HepG2 (cell line): ENCODE results near the gene PIEZO1. TPM values are rescaled to one million over a fixed set of nuclear protein-coding genes. Genes with fewer than 3 reads are reported as not detected.

Experiments
- ATAC-seq: fragments of 200-7000 bp; cut with Tn5 transposase; 3 replicates; pipeline ENCODE4 v1.9.1; 2020; ENCODE audit warnings: mild to moderate bottlenecking, moderate library complexity
- BruUV-seq: library from RNA; stranded (reverse); fragments of 400-500 nt; replicated peaks from 2 replicates; lab custom pipeline; 2021; lab: Mats Ljungman, UMichigan
- CTCF ChIA-PET: fragments of 300-600 bp; formaldehyde crosslinking; extraction: SDS; loops from one replicate; lab custom pipeline; 2021; ENCODE audit warnings: low total read pairs, inconsistent platforms, low intra/inter-chr PET ratio; lab: Yijun Ruan, JAX
- POLR2A ChIA-PET: fragments of 350-600 bp; sonication (Branson Sonifier 250); formaldehyde crosslinking; loops from one replicate; lab custom pipeline; 2020; ENCODE audit warnings: antibody characterized with exemption, inconsistent platforms; lab: Yijun Ruan, JAX
- DNase-seq: peaks from one replicate; pipeline ENCODE4 v3.0.0-alpha.2; 2015; ENCODE audit warnings: low spot score
- FAIRE-seq: peaks from 3 replicates; lab custom pipeline; 2011; peaks lifted over from hg19 to GRCh38; lab: Jason Lieb, UNC
- H2AFZ ChIP-seq: one replicate; pipeline ENCODE4 v1.6.1; 2011; ENCODE audit warnings: low read length, inconsistent platforms
- H3K27ac ChIP-seq: fragments of 300-600 bp; 3 replicates; pipeline ENCODE4 v1.8.0; 2011; ENCODE audit warnings: mixed run types, mild to moderate bottlenecking, mixed read lengths, low read length, inconsistent platforms; ENCODE audit not compliant: insufficient read depth; ENCODE audit errors: extremely low read length
- H3K27me3 ChIP-seq, 2 experiments: fragments of 200-600 bp in 1 of 2; 2 replicates in 1 of 2; 3 replicates in 1 of 2; pipeline versions ENCODE4 v1.6.0 to v1.8.0; 2011; ENCODE audit warnings: low read length in 2 of 2, mild to moderate bottlenecking in 2 of 2, moderate library complexity in 2 of 2, inconsistent platforms in 1 of 2; ENCODE audit not compliant: insufficient read depth in 2 of 2, control insufficient read depth in 1 of 2
- H3K36me3 ChIP-seq, 2 experiments: fragments of 200-600 bp in 1 of 2; replicated peaks in 1 of 2; 2 replicates in 1 of 2; 3 replicates in 1 of 2; pipeline versions ENCODE4 v1.5.1 to v1.8.0; 2011; ENCODE audit warnings: low read length in 2 of 2, inconsistent platforms in 1 of 2; ENCODE audit not compliant: insufficient read depth in 2 of 2, control insufficient read depth in 1 of 2
- H3K4me1 ChIP-seq: 2 replicates; pipeline ENCODE4 v1.5.1; 2012; ENCODE audit warnings: low read length, inconsistent platforms; ENCODE audit not compliant: insufficient read depth
- H3K4me2 ChIP-seq: 2 replicates; pipeline ENCODE4 v1.6.0; 2011; ENCODE audit warnings: low read depth, low read length, inconsistent platforms
- H3K4me3 ChIP-seq, 3 experiments: fragments of 200-600 bp in 1 of 3; sonication (generic), shearing (Covaris generic) in 1 of 3; replicated peaks in 1 of 3; 2 replicates each; pipeline ENCODE4 v1.5.1; 2011 to 2016; ENCODE audit warnings: low read length in 3 of 3, inconsistent platforms in 2 of 3, low read depth in 2 of 3, mild to moderate bottlenecking in 2 of 3, control low read depth in 1 of 3, mixed read lengths in 1 of 3; ENCODE audit not compliant: insufficient read depth in 1 of 3
- H3K79me2 ChIP-seq: one replicate; pipeline ENCODE4 v1.6.1; 2011; ENCODE audit warnings: low read length, inconsistent platforms; ENCODE audit not compliant: insufficient read depth
- H3K9ac ChIP-seq: 2 replicates; pipeline ENCODE4 v1.6.0; 2011; ENCODE audit warnings: mild to moderate bottlenecking, low read depth, low read length, inconsistent platforms; ENCODE audit not compliant: insufficient read depth
- H3K9me3 ChIP-seq: 2 replicates; pipeline ENCODE4 v1.5.1; 2012; ENCODE audit warnings: mild to moderate bottlenecking, low read length
- H4K20me1 ChIP-seq: 2 replicates; pipeline ENCODE4 v1.6.0; 2011; ENCODE audit warnings: inconsistent platforms, mild to moderate bottlenecking, low read length, moderate library complexity; ENCODE audit not compliant: insufficient read depth
- ASH2L ChIP-seq: fragments of 300-600, 200-600 bp; sonication (generic); IDR thresholded peaks from 2 replicates; pipeline ENCODE4 v1.7.0; 2017; ENCODE audit warnings: low read depth, mild to moderate bottlenecking, moderate library complexity, mixed read lengths, low read length; ENCODE audit not compliant: insufficient read length
- ATF5 ChIP-seq: sonication (generic); formaldehyde crosslinking; IDR thresholded peaks from 2 replicates; pipeline ENCODE4 v1.4.0; 2020; ENCODE audit warnings: mild to moderate bottlenecking, low read depth, missing genetic modification reagents
- HHEX ChIP-seq: IDR thresholded peaks from 2 replicates; pipeline ENCODE4 v1.6.1; 2016; ENCODE audit warnings: control low read depth
- HNF4A ChIP-seq: sonication (generic); formaldehyde crosslinking; IDR thresholded peaks from 2 replicates; pipeline ENCODE4 v1.4.0; 2020; ENCODE audit warnings: missing genetic modification reagents
- HNRNPL ChIP-seq: fragments of 200-400 bp; formaldehyde crosslinking; IDR thresholded peaks from 2 replicates; pipeline ENCODE4 v1.6.1; 2017; ENCODE audit warnings: mild to moderate bottlenecking, low read depth, low read length
- KDM5B ChIP-seq: sonication (generic); formaldehyde crosslinking; IDR thresholded peaks from 2 replicates; pipeline ENCODE4 v1.4.0; 2020; ENCODE audit warnings: missing genetic modification reagents, mild to moderate bottlenecking, borderline replicate concordance
- TP53 ChIP-seq: sonication (generic); formaldehyde crosslinking; conservative IDR thresholded peaks from 2 replicates; pipeline ENCODE4 v1.4.0; 2020; ENCODE audit warnings: missing genetic modification reagents
- whole genome bisulfite sequencing: methylation state at CpG from one replicate; pipeline ENCODE4 v1.1.6; 2017; ENCODE audit warnings: low lambda C conversion rate; 5-methylcytosine and 5-hydroxymethylcytosine counted together
- in situ Hi-C: cut with HindIII; loops from 2 replicates; pipeline ENCODE4 v1.10.0; 2017; ENCODE audit warnings: low pct_unique_long_range_greater_than_20kb; ENCODE audit not compliant: extremely low pct_ligation_motif_present
- intact Hi-C: fragments of 100-400 bp; cut with micrococcal nuclease; formaldehyde crosslinking; loops from one replicate; pipeline ENCODE4 v1.10.0; 2022; ENCODE audit not compliant: unreplicated experiment
- polyA plus RNA-seq, 8 experiments: library from polyadenylated mRNA; depleted of rRNA in 3 of 8; stranded (reverse) in 7 of 8; unstranded in 1 of 8; fragments of >200 nt; fragmentation: Illumina TruSeq in 4 of 8; extraction: Trizol in 4 of 8; gene quantifications; 2 replicates each; pipeline versions ENCODE4 v1.2.1 to v1.2.3, GENCODE V29; 2011 to 2016; ENCODE audit warnings: low read depth in 4 of 8, missing spikeins in 1 of 8, mixed read lengths in 1 of 8; ENCODE audit not compliant: insufficient read depth in 1 of 8
- total RNA-seq, 5 experiments: library from RNA; depleted of rRNA; stranded (reverse); fragments of >200 nt; fragmentation: Illumina TruSeq; extraction: Trizol; gene quantifications; 2 replicates each; pipeline ENCODE4 v1.2.3, GENCODE V29; 2016; ENCODE audit warnings: low read depth in 1 of 5
- TF ChIP-seq, protein P1 (sequence below): sonication (generic); formaldehyde crosslinking; IDR thresholded peaks from 2 replicates; pipeline ENCODE4 v1.9.0; 2021; ENCODE audit warnings: missing genetic modification reagents, mild to moderate bottlenecking, borderline replicate concordance
- TF ChIP-seq, protein P2 (sequence below): sonication (generic); formaldehyde crosslinking; IDR thresholded peaks from 2 replicates; pipeline ENCODE4 v1.4.0; 2020; ENCODE audit warnings: mild to moderate bottlenecking, missing genetic modification reagents
- TF ChIP-seq, protein P3 (sequence below): sonication (generic); formaldehyde crosslinking; IDR thresholded peaks from 2 replicates; pipeline ENCODE4 v1.4.0; 2020; ENCODE audit warnings: missing genetic modification reagents, borderline replicate concordance

PIEZO1 gene
- total and polyA plus RNA-seq, 2 of the 13 experiments (the other 11 are each of a cell fraction or from before 2014, with no cell fraction given) = 67.9 to 85.0 TPM

DNA sequence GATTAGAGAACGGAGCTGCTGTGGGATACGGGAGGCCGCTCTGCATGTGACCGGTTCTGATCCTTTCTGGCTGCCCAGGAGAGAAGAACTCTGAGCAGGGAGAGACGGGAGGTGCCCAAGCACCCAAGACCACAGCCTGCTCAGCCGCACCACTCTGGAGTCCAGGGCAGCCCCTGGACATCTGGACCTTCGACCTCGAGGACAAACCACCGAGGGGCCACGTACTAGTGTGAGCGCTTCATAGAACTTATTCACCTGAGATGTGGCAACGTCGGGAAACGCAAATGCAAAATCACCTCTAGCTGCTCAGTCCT, 84.7 kb downstream of the PIEZO1 start (continued):
- TF ChIP-seq, protein P1, sequence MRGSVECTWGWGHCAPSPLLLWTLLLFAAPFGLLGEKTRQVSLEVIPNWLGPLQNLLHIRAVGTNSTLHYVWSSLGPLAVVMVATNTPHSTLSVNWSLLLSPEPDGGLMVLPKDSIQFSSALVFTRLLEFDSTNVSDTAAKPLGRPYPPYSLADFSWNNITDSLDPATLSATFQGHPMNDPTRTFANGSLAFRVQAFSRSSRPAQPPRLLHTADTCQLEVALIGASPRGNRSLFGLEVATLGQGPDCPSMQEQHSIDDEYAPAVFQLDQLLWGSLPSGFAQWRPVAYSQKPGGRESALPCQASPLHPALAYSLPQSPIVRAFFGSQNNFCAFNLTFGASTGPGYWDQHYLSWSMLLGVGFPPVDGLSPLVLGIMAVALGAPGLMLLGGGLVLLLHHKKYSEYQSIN = no peak
- TF ChIP-seq KDM5B (CRISPR knock-in tag) (no peak), ASH2L (peak; percentile 30), HNF4A (0 out of 2 replicates have a peak, but pooled peaks have one; percentile 45), ATF5 (no peak), HHEX (CRISPR knock-in tag) (peak; percentile 18; the same call in 1 of the 2 replicates)
- TF ChIP-seq, protein P2, sequence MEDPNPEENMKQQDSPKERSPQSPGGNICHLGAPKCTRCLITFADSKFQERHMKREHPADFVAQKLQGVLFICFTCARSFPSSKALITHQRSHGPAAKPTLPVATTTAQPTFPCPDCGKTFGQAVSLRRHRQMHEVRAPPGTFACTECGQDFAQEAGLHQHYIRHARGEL = peak; percentile 41; the same call in 1 of the 2 replicates
- TF ChIP-seq, protein P3, sequence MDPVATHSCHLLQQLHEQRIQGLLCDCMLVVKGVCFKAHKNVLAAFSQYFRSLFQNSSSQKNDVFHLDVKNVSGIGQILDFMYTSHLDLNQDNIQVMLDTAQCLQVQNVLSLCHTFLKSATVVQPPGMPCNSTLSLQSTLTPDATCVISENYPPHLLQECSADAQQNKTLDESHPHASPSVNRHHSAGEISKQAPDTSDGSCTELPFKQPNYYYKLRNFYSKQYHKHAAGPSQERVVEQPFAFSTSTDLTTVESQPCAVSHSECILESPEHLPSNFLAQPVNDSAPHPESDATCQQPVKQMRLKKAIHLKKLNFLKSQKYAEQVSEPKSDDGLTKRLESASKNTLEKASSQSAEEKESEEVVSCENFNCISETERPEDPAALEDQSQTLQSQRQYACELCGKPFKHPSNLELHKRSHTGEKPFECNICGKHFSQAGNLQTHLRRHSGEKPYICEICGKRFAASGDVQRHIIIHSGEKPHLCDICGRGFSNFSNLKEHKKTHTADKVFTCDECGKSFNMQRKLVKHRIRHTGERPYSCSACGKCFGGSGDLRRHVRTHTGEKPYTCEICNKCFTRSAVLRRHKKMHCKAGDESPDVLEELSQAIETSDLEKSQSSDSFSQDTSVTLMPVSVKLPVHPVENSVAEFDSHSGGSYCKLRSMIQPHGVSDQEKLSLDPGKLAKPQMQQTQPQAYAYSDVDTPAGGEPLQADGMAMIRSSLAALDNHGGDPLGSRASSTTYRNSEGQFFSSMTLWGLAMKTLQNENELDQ (CRISPR knock-in tag) = no peak

DNA sequence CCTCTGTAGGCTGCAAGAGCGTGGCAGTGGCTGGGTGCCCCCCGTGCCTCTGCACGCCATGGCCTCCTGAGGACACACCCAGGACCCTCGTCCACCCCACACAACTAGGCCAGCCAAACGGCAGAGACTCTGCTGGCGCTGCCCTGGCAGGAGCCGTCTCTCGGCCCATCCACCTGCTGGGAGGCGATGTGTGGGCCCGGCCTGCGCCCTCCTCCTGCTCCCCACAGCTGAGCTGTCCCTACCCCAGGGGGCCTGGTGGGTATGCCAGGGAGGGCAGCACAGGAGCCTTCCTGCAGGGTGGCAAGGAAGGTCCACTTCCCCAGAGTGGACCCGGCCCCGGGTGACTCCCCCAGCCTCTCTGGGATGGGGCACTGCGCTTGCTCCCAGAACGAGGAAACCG, 85.8 kb downstream of the PIEZO1 start:
- DNase-seq = no peak
- Histone ChIP-seq H3K4me2 (no peak overlapping the region), H3K27me3 (peaks cover 5% of the 10 kb centered on the region in 2 experiments; a peak in 3 of 5 replicates), H3K9me3 (no peaks in the 10 kb centered on the region), H2AFZ (no peak overlapping the region), H3K36me3 (peaks cover 11 to 12% of the 10 kb centered on the region in 2 experiments; a peak in 4 of 5 replicates), H4K20me1 (no peaks in the 10 kb centered on the region), H3K4me3 (no peak overlapping the region), H3K79me2 (peaks cover under 1% of the 10 kb centered on the region), H3K27ac (no peak overlapping the region), H3K9ac (no peak overlapping the region), H3K4me1 (peaks cover 54% of the 10 kb centered on the region)
- FAIRE-seq = no peak
- intact Hi-C loops (no loop called here), in situ Hi-C loops (no loop called here)
- WGBS = 100% methylated on average over 6 of the region's 16 CpGs
- ChIA-PET POLR2A (no interaction called here), CTCF (no interaction called here)
- ATAC-seq = no peak
- TF ChIP-seq HNRNPL (0 out of 2 replicates have a peak, but pooled peaks have one; percentile 42), TP53 (no peak)
- TSS peak; percentile 16 for BruUV-seq
